Fibroblast of pulmonary artery (primary cell): ENCODE results near the gene ENTPD1.

Source experiments
- DNase-seq: peaks from one replicate; pipeline ENCODE4 v3.0.0-alpha.2; 2010; ENCODE audit warnings: low read depth
- H3K4me3 ChIP-seq: replicated peaks from 2 replicates; pipeline ENCODE4 v1.5.1; 2011; ENCODE audit warnings: low read depth, mild to moderate bottlenecking, control low read depth, low read length, moderate library complexity
- TF ChIP-seq, protein P1 (sequence below): IDR thresholded peaks from 2 replicates; pipeline ENCODE4 v1.5.1; 2011; ENCODE audit warnings: mild to moderate bottlenecking, control low read depth, low read length, inconsistent platforms; ENCODE audit errors: missing control alignments

ENTPD1 gene

DNA sequence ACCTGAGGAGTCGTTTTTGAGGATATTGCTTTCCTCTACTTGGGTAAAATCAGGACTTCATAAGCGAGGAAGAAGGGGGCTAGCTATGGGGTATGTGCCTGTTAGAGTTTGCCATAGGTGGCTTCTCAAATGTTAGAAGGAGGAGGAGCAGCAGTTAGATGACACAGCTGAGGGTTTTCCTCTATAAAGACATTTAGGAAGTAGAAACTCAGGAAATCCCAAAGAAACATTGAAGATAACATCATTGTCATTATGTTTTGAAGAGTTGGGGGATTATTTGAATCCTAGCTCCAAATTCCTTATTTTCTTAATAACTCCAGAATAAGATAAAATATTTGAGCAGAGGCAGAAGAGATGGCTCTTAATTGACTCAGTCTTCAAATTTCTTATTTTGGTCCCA lies 92.9 kb downstream of the ENTPD1 start:
- H3K4me3 ChIP-seq: no peak overlapping the region
- DNase-seq: no peak
- TF ChIP-seq, protein P1, sequence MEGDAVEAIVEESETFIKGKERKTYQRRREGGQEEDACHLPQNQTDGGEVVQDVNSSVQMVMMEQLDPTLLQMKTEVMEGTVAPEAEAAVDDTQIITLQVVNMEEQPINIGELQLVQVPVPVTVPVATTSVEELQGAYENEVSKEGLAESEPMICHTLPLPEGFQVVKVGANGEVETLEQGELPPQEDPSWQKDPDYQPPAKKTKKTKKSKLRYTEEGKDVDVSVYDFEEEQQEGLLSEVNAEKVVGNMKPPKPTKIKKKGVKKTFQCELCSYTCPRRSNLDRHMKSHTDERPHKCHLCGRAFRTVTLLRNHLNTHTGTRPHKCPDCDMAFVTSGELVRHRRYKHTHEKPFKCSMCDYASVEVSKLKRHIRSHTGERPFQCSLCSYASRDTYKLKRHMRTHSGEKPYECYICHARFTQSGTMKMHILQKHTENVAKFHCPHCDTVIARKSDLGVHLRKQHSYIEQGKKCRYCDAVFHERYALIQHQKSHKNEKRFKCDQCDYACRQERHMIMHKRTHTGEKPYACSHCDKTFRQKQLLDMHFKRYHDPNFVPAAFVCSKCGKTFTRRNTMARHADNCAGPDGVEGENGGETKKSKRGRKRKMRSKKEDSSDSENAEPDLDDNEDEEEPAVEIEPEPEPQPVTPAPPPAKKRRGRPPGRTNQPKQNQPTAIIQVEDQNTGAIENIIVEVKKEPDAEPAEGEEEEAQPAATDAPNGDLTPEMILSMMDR: no peak

DNA sequence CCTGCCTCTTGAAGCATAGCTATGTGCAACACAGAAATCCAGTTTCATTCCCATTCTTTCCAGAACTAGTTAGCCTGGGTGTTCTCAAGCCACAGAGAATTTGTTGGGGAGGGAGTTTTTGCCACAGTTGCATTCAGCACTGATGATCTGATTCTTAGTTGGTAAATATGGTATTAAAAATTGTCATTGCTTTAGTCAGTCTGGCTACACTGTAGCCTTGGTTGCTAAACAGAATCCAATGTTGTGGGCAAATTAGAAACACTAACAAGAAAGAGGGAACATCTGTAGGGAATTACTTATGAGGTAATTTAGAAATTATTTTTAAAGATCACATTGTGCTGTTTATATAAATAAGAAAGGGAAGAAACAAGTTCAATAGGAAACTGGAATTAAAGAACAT lies 94.8 kb downstream of the ENTPD1 start:
- H3K4me3 ChIP-seq: no peak overlapping the region
- DNase-seq: no peak
- TF ChIP-seq, protein P1: no peak

DNA sequence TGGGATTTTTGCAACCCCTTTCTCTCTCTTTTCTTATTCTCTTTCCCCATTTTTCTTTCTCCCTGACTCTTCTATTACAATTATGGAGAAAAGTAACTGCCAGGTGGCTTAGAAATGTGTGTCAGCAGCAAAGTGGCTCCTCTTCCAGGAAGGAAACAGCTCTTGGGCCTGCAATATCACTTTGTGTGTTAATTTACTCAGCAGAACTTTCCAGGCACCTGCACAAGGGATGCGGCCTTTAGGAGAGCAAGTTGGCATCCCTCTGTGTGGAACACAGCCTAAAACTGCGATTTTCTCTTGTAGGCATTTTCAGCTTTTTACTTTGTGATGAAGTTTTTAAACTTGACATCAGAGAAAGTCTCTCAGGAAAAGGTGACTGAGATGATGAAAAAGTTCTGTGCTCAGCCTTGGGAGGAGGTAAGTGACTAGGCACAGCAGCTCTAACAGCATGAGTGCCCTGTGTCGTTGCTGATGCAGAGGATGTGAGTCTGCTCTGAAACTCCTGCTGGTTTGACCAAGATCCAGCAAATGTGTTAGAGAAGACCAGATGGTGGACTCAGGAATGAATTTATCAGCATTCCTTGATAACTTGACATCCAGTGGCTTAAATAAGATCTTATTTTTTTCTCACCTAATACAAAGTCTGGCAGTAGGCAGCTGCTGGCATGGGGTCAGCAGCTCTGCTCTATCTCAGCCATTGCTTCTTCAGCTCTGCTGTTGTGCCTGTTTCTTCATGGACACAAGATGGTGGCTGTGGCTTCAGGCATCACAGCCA lies 104.4 kb downstream of the ENTPD1 start:
- TF ChIP-seq, protein P1: no peak
- no peak overlapping the region for H3K4me3 ChIP-seq
- DNase-seq: no peak

DNA sequence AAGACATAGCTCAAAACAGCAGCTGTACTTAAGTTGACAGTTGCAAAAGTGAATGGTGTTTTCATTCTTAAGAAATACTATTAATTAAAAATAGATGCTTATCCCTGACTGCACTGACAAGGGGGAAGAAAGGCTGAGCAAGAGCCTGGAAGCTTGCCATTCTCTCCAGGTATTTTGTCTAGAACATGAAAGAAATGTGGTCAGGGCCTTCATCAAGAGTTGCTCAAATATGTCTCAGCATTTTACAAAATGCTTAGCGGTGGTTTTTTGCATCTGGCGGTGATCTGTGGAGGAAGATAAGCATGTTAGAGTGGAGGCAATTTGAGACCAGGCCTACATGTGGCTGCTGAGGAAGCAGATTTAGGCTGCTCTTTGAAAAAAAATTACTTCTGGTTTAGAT lies 105.4 kb downstream of the ENTPD1 start:
- TF ChIP-seq, protein P1: no peak
- H3K4me3 ChIP-seq: no peak overlapping the region
- no peak for DNase-seq

DNA sequence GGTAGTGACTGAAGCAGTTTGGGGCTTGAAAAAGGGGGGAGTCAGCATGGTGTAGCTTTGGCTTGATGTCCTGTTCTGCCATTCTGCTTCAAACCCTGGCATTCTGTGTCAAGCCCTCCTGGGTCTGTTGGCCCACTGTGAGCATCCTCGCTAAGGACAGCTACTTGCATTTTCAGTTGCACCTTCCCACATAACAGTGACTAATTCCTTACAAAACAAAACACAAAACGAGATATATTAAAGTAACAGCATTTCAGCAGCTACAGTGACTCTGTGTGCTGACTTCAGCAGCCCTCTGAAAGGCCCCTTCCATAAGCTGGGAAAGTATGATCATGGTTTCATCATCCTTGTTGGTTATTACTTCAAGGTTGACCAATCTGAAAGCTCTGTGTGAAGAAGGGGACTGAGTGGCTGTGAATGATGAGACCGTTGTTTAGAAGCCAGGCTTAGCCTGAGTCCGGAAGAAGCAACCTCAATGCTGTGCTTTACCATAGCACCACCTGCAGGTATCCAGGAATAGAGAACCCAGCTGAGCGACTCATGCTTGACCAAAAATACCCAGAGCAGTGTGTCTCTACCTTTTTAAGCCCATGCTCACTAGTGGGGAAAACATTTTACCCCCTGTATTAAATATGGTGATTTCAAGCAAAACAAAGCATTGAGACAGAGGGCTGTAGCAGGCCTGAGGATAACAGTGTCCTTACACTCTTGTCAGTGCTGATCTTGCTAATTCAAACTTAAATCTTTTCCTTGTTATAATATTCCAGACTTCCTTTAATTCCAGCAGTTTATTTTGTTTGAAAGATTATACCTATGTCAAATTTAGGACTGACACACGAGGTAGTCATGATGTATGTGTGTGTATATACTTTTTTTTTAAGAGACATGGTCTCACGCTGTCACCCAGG lies 109.2 kb downstream of the ENTPD1 start:
- H3K4me3 ChIP-seq: no peak overlapping the region
- TF ChIP-seq, protein P1: peak; percentile 94
- DNase-seq: peak; percentile 92

DNA sequence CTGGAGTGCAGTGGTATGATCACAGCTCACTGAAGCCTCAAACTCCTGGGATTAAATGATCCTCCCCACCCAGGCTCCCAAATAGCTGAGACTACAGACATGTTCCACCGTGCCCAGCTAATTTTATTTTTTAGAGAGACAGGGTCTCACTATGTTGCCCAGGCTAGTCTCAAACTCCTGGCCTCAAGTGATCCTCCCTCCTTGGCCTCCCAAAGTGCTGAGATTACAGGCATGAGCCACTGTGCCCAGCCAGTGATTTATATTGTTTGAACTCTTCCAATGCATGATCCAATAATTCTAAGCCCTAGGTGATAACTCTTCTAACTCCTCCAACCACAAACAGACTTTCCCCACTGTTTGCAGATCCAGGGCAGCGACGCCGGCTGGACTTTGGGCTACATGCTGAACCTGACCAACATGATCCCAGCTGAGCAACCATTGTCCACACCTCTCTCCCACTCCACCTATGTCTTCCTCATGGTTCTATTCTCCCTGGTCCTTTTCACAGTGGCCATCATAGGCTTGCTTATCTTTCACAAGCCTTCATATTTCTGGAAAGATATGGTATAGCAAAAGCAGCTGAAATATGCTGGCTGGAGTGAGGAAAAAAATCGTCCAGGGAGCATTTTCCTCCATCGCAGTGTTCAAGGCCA lies 110.0 kb downstream of the ENTPD1 start:
- no peak overlapping the region for H3K4me3 ChIP-seq
- TF ChIP-seq, protein P1: no peak
- no peak for DNase-seq
